GM12878 (cell line): Measurements from ENCODE around the gene SLC2A14. TPM values are rescaled to one million over a fixed set of nuclear protein-coding genes. Genes with fewer than 3 reads are reported as not detected.
"Not testable (repeated sequence)": the region's sequence is repeated elsewhere in the genome, so short reads cannot be mapped to it uniquely, and the experiment has no call there.

Source experiments
- ATAC-seq: fragments of 200-7000 bp; cut with Tn5 transposase; 3 replicates; pipeline ENCODE4 v1.9.1; 2020; ENCODE audit warnings: mild to moderate bottlenecking, moderate library complexity
- BruUV-seq: library from RNA; stranded (reverse); fragments of 400-500 nt; replicated peaks from 2 replicates; lab custom pipeline; 2021; lab: Mats Ljungman, UMichigan
- CTCF ChIA-PET: fragments of 300-600 bp; sonication (Branson Sonifier 250); formaldehyde crosslinking; extraction: SDS; loops from one replicate; lab custom pipeline; 2021; ENCODE audit warnings: inconsistent platforms; lab: Yijun Ruan, JAX
- POLR2A ChIA-PET: fragments of 350-600 bp; formaldehyde crosslinking; extraction: SDS; loops from one replicate; lab custom pipeline; 2021; ENCODE audit warnings: inconsistent platforms; lab: Charles Lee
- RAD21 ChIA-PET: fragments of 300-600 bp; sonication (Branson Sonifier 250); formaldehyde crosslinking; loops from one replicate; lab custom pipeline; 2023; ENCODE audit warnings: antibody characterized with exemption; ENCODE audit not compliant: unreplicated experiment; lab: Charles Lee
- SMC1A ChIA-PET: fragments of 300-600 bp; sonication (Branson Sonifier 250); formaldehyde crosslinking; loops from one replicate; lab custom pipeline; 2023; ENCODE audit not compliant: unreplicated experiment, uncharacterized antibody; lab: Charles Lee
- DNase-seq: peaks from one replicate; pipeline ENCODE4 v3.0.0-alpha.2; 2011; ENCODE audit warnings: low read depth, low spot score
- FAIRE-seq: peaks from 3 replicates; lab custom pipeline; 2011; peaks lifted over from hg19 to GRCh38; lab: Jason Lieb, UNC
- H2AFZ ChIP-seq: 2 replicates; pipeline ENCODE4 v1.6.0; 2011; ENCODE audit warnings: low read depth, low read length, control low read depth; ENCODE audit not compliant: control insufficient read depth
- H3K27ac ChIP-seq: 2 replicates; pipeline ENCODE4 v1.5.1; 2011; ENCODE audit warnings: control low read depth; ENCODE audit not compliant: control insufficient read depth, insufficient read depth
- H3K27me3 ChIP-seq, 2 experiments: replicated peaks in 1 of 2; 2 replicates each; pipeline versions ENCODE4 v1.6.0 to v1.6.1; 2011; ENCODE audit warnings: low read length in 1 of 2; ENCODE audit not compliant: control insufficient read depth in 2 of 2, insufficient read depth in 2 of 2
- H3K36me3 ChIP-seq, 2 experiments: 2 replicates each; pipeline ENCODE4 v1.5.1; 2011; ENCODE audit warnings: low read length in 1 of 2; ENCODE audit not compliant: control insufficient read depth in 2 of 2, insufficient read depth in 2 of 2
- H3K4me1 ChIP-seq: 2 replicates; pipeline ENCODE4 v1.6.1; 2011; ENCODE audit warnings: mild to moderate bottlenecking, low read length, moderate library complexity, mixed read lengths; ENCODE audit not compliant: control insufficient read depth, insufficient read depth
- H3K4me2 ChIP-seq: 2 replicates; pipeline ENCODE4 v1.6.0; 2011; ENCODE audit warnings: control low read depth; ENCODE audit not compliant: control insufficient read depth, insufficient read depth
- H3K4me3 ChIP-seq: fragments of 200-600 bp; sonication (generic); 2 replicates; pipeline ENCODE4 v1.5.1; 2016
- H3K79me2 ChIP-seq: 2 replicates; pipeline ENCODE4 v1.6.0; 2011; ENCODE audit warnings: low read length; ENCODE audit not compliant: control insufficient read depth, insufficient read depth
- H3K9ac ChIP-seq: 2 replicates; pipeline ENCODE4 v1.8.0; 2011; ENCODE audit warnings: low read length, control low read depth, mixed read lengths; ENCODE audit not compliant: control insufficient read depth, insufficient read depth
- H3K9me3 ChIP-seq: replicated peaks from 3 replicates; pipeline ENCODE4 v1.5.1; 2011; ENCODE audit warnings: mild to moderate bottlenecking, low read length; ENCODE audit not compliant: control insufficient read depth, insufficient read depth
- H4K20me1 ChIP-seq: 2 replicates; pipeline ENCODE4 v1.6.0; 2011; ENCODE audit not compliant: control insufficient read depth, insufficient read depth
- ATF7 ChIP-seq: fragments of 450-650 bp; IDR thresholded peaks from 2 replicates; pipeline ENCODE4 v1.6.1; 2016; ENCODE audit warnings: low read depth, mild to moderate bottlenecking
- FOS ChIP-seq: IDR thresholded peaks from 3 replicates; pipeline ENCODE4 v1.6.1; 2011; ENCODE audit warnings: borderline replicate concordance; ENCODE audit not compliant: insufficient read length; ENCODE audit errors: extremely low read depth
- GATAD2B ChIP-seq: fragments of 450-650 bp; conservative IDR thresholded peaks from 2 replicates; pipeline ENCODE4 v1.6.1; 2017; ENCODE audit warnings: low read depth, mild to moderate bottlenecking, moderate library complexity
- POLR2A ChIP-seq: IDR thresholded peaks from 2 replicates; pipeline ENCODE4 v1.6.1; 2011; ENCODE audit warnings: low read depth, mild to moderate bottlenecking, low read length
- SUPT20H ChIP-seq: IDR thresholded peaks from 2 replicates; pipeline ENCODE4 v1.6.1; 2011; ENCODE audit warnings: low read depth, mild to moderate bottlenecking, low read length, moderate library complexity, borderline replicate concordance; ENCODE audit not compliant: control insufficient read depth
- WGBS: methylation state at CpG from one replicate; pipeline ENCODE4 v1.1.6; 2016; ENCODE audit warnings: low lambda C conversion rate; ENCODE audit not compliant: insufficient replicate concordance, insufficient coverage; ENCODE audit errors: missing lambda C conversion rate; 5-methylcytosine and 5-hydroxymethylcytosine counted together
- in situ Hi-C: fragments of 300-500 bp; cut with MboI; formaldehyde crosslinking; loops from 9 replicates; pipeline ENCODE4 v1.14.3; 2018; ENCODE audit warnings: mixed read lengths
- intact Hi-C: fragments of 100-400 bp; cut with micrococcal nuclease; formaldehyde crosslinking; loops from one replicate; pipeline ENCODE4 v1.14.2; 2022; ENCODE audit not compliant: unreplicated experiment
- polyA plus RNA-seq, 11 experiments: library from polyadenylated mRNA; depleted of rRNA in 4 of 11; unstranded in 6 of 11; stranded (reverse) in 5 of 11; fragments of >200 nt; fragmentation: Nextera tagmentation in 4 of 11; fragmentation: Illumina TruSeq in 1 of 11; extraction: Ambion mirVana in 4 of 11; extraction: Trizol in 1 of 11; gene quantifications; 1 replicate in 1 of 11; 2 replicates in 10 of 11; pipeline versions ENCODE4 v1.2.1 to v1.2.3, GENCODE V29; 2011 to 2016; ENCODE audit warnings: inconsistent platforms in 2 of 11, missing spikeins in 2 of 11, low read depth in 1 of 11
- total RNA-seq, 4 experiments: library from RNA; depleted of rRNA in 3 of 4; stranded (reverse); fragments of >200 nt in 3 of 4; fragmentation: Illumina TruSeq in 1 of 4; extraction: Trizol in 1 of 4; gene quantifications; 2 replicates each; pipeline versions ENCODE4 v1.2.1 to v1.2.3, GENCODE V29; 2013 to 2021
- TF ChIP-seq, protein P1 (sequence below): fragments of 450-650 bp; IDR thresholded peaks from 2 replicates; pipeline ENCODE4 v1.6.1; 2016; ENCODE audit warnings: mild to moderate bottlenecking, moderate library complexity, borderline replicate concordance
- TF ChIP-seq, protein P2 (sequence below), 3 experiments: IDR thresholded peaks in 2 of 3; conservative IDR thresholded peaks in 1 of 3; 2 replicates each; pipeline ENCODE4 v1.5.1; 2011; ENCODE audit warnings: low read depth in 3 of 3, low read length in 3 of 3, mild to moderate bottlenecking in 3 of 3, control low read depth in 2 of 3, moderate library complexity in 2 of 3, inconsistent platforms in 1 of 3, mixed read lengths in 1 of 3; ENCODE audit not compliant: control insufficient read depth in 2 of 3, insufficient read depth in 1 of 3; ENCODE audit errors: extremely low read depth in 1 of 3

Gene SLC2A14
- total and polyA plus RNA-seq, 10 of the 15 experiments (the other 5 are each of a cell fraction or from before 2014, with no cell fraction given) = 0.05 to 0.69 (median 0.19) TPM; not detected in 1

DNA sequence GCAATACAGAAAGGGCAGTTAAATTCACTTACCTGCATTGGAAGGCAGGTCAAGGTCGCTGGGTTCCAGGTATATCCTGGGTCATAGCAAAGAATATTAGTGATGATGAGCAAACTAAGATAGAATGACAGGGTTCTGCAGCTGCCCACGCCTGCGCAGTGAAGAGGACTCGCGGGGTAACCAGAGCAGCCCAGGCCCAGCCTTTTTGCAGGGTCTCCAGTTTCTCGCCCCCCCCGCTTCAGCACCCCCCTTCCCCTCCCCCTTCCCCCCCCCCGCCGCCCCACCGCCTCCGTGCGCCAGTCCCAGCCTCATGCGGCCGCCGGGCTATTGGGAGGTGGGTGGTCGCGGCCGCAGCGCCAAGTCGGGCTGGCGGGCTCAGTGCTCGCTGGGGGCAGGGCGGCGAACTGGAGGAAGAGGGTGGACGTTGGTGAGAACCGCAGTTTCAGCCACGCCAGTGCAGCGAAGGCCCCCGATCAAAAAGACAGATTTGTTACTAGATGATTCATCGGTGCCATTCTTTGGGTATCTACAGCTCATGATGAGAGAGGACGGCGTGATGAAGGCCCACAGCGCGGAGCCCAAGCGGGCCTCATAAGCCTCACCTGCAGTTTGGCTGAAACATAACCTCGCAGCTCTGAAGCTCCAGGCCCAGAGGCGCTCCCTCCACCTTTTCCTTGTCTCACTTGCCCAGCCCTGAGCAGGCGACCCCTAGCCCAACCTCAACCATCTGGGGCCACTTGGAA, 43.1 kb upstream of the SLC2A14 start (continued):
- TF ChIP-seq, protein P1, sequence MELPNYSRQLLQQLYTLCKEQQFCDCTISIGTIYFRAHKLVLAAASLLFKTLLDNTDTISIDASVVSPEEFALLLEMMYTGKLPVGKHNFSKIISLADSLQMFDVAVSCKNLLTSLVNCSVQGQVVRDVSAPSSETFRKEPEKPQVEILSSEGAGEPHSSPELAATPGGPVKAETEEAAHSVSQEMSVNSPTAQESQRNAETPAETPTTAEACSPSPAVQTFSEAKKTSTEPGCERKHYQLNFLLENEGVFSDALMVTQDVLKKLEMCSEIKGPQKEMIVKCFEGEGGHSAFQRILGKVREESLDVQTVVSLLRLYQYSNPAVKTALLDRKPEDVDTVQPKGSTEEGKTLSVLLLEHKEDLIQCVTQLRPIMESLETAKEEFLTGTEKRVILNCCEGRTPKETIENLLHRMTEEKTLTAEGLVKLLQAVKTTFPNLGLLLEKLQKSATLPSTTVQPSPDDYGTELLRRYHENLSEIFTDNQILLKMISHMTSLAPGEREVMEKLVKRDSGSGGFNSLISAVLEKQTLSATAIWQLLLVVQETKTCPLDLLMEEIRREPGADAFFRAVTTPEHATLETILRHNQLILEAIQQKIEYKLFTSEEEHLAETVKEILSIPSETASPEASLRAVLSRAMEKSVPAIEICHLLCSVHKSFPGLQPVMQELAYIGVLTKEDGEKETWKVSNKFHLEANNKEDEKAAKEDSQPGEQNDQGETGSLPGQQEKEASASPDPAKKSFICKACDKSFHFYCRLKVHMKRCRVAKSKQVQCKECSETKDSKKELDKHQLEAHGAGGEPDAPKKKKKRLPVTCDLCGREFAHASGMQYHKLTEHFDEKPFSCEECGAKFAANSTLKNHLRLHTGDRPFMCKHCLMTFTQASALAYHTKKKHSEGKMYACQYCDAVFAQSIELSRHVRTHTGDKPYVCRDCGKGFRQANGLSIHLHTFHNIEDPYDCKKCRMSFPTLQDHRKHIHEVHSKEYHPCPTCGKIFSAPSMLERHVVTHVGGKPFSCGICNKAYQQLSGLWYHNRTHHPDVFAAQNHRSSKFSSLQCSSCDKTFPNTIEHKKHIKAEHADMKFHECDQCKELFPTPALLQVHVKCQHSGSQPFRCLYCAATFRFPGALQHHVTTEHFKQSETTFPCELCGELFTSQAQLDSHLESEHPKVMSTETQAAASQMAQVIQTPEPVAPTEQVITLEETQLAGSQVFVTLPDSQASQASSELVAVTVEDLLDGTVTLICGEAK = no peak
- TF ChIP-seq ATF7 = no peak
- no peak for TF ChIP-seq SUPT20H
- TF ChIP-seq FOS = no peak
- no peak for TF ChIP-seq GATAD2B
- TF ChIP-seq, protein P2, sequence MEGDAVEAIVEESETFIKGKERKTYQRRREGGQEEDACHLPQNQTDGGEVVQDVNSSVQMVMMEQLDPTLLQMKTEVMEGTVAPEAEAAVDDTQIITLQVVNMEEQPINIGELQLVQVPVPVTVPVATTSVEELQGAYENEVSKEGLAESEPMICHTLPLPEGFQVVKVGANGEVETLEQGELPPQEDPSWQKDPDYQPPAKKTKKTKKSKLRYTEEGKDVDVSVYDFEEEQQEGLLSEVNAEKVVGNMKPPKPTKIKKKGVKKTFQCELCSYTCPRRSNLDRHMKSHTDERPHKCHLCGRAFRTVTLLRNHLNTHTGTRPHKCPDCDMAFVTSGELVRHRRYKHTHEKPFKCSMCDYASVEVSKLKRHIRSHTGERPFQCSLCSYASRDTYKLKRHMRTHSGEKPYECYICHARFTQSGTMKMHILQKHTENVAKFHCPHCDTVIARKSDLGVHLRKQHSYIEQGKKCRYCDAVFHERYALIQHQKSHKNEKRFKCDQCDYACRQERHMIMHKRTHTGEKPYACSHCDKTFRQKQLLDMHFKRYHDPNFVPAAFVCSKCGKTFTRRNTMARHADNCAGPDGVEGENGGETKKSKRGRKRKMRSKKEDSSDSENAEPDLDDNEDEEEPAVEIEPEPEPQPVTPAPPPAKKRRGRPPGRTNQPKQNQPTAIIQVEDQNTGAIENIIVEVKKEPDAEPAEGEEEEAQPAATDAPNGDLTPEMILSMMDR (IDR thresholded peaks at IDR 0.05 in 2 of 3, conservative IDR thresholded peaks at IDR 0.05 in 1 of 3; ENCODE audit: control insufficient read depth in 2 of 3, extremely low read depth in 1 of 3, insufficient read depth in 1 of 3, low read depth in 3 of 3, low read length in 3 of 3) = no peak
- no peak for TF ChIP-seq POLR2A

DNA sequence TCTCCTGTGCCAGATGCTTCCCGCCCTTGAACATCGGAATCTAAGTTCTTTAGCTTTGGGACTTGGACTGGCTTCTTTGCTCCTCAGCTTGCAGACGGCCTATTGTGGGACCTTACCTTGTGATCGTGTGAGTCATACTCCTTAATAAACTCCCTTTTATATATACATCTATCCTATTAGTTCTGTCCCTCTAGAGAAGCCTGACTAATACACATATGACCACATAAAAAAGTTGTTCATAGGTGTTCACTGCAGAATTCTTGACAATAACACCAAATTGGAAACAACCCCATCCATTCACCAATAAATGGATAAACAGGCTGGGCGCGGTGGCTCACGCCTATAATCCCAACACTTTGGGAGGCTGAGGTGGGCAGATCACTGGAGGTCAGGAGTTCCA, 37.4 kb upstream of the SLC2A14 start:
- BruUV-seq, H3K4me3 ChIP-seq, H3K36me3 ChIP-seq, POLR2A ChIA-PET, RAD21 ChIA-PET, DNase-seq, SMC1A ChIA-PET, ATAC-seq, H3K4me2 ChIP-seq, H3K9me3 ChIP-seq, H3K4me1 ChIP-seq, FAIRE-seq, in situ Hi-C loops, intact Hi-C loops, H3K27me3 ChIP-seq, H3K79me2 ChIP-seq, H3K27ac ChIP-seq, H3K9ac ChIP-seq, H2AFZ ChIP-seq, H4K20me1 ChIP-seq: not testable (repeated sequence)
- CTCF ChIA-PET = interaction anchor here (0.6 to 1.2 kb wide), 3 partner anchors 9 to 271 kb away, joined by 3 to 4 read pairs (median 3); no protein-coding TSS in a partner anchor
- 60% methylated on average over 7 of the region's 7 CpGs for WGBS
